Measurements from ENCODE around the gene CA12.

GRCh38 chr15:63348392-63348791 is 33.3 kb downstream of the CA12 start:
- TF ChIP-seq POLR2AphosphoS5 (IDR thresholded peaks at IDR 0.05; ENCODE audit: control insufficient read depth, insufficient read depth, low read depth, low read length), result no peak
- TF ChIP-seq CTCF (IDR thresholded peaks at IDR 0.05 in 2 of 3, conservative IDR thresholded peaks at IDR 0.05 in 1 of 3; ENCODE audit: insufficient read depth in 2 of 3, low read depth in 1 of 3, low read length in 3 of 3), result no peak
- no peak for TF ChIP-seq CREB3 (tag; conservative IDR thresholded peaks at IDR 0.05; ENCODE audit: low read depth)
- no peak for TF ChIP-seq STAT5B (CRISPR knock-in tag; IDR thresholded peaks at IDR 0.05)
- no peak for TF ChIP-seq YY1 (IDR thresholded peaks at IDR 0.05; ENCODE audit: borderline replicate concordance in 1 of 3, control insufficient read depth in 1 of 3, extremely low read depth in 1 of 3, insufficient read depth in 3 of 3, insufficient read length in 1 of 3, insufficient replicate concordance in 2 of 3, low read depth in 1 of 3, low read length in 2 of 3)
- TF ChIP-seq SIN3A (IDR thresholded peaks at IDR 0.05; ENCODE audit: borderline replicate concordance in 2 of 2, control insufficient read depth in 1 of 2, low read depth in 2 of 2, low read length in 2 of 2), result no peak
